ENCODE measurements around the gene BTD. TPM values are rescaled to one million over a fixed set of nuclear protein-coding genes. Genes with fewer than 3 reads are reported as not detected.

BTD gene
- total RNA-seq, 4 donors from 2014 or later = 20.5 to 53.9 (median 44.6) TPM

GRCh38 chr3:15653321-15653720 lies 51.8 kb downstream of the BTD start:
- TF ChIP-seq CTCF (IDR thresholded peaks at IDR 0.05) = no peak
- TF ChIP-seq POLR2A (IDR thresholded peaks at IDR 0.05) = no peak
- TF ChIP-seq POLR2AphosphoS5 (IDR thresholded peaks at IDR 0.05) = no peak
- no peak for TF ChIP-seq EP300 (IDR thresholded peaks at IDR 0.05)
- Histone ChIP-seq H3K4me3 (no peak overlapping the region), H3K36me3 (no peaks in the 10 kb centered on the region), H3K9me3 (peaks cover 0 to 26% (median 0%) of the 10 kb centered on the region in 3 donors), H3K4me1 (peaks cover 0 to 25% (median 0%) of the 10 kb centered on the region in 3 donors), H3K27ac (no peak overlapping the region), H3K27me3 (no peaks in the 10 kb centered on the region)
- WGBS, 2 donors (ENCODE audit: low coverage in 1 of 2) = 57 to 65% methylated on average over 3 of the region's 3 CpGs
- no peak for ATAC-seq

- Histone ChIP-seq H3K27ac (peak overlapping the region in 2 of 4 donors; percentile 17 to 35), H3K27me3 (no peaks in the 10 kb centered on the region), H3K9me3 (peaks cover 0 to 26% (median 0%) of the 10 kb centered on the region in 3 donors), H3K4me3 (no peak overlapping the region), H3K36me3 (no peaks in the 10 kb centered on the region), H3K4me1 (peaks cover 0 to 19% (median 0%) of the 10 kb centered on the region in 3 donors)
- no peak for ATAC-seq
- TF ChIP-seq CTCF (IDR thresholded peaks at IDR 0.05) (no peak), POLR2AphosphoS5 (IDR thresholded peaks at IDR 0.05) (no peak), POLR2A (IDR thresholded peaks at IDR 0.05) (no peak), EP300 (IDR thresholded peaks at IDR 0.05) (no peak)
Measured at GRCh38 chr3:15654127-15654526, 52.6 kb downstream of the BTD start.

GRCh38 chr3:15654891-15655290 lies 53.3 kb downstream of the BTD start:
- WGBS, 2 donors (ENCODE audit: low coverage in 1 of 2) = 96 to 97% methylated on average over 2 to 4 of the region's 9 CpGs
- Histone ChIP-seq H3K36me3 (no peaks in the 10 kb centered on the region), H3K27me3 (no peaks in the 10 kb centered on the region), H3K4me3 (no peak overlapping the region), H3K27ac (peak overlapping the region in 2 of 4 donors; percentile 17 to 35), H3K9me3 (peaks cover 0 to 26% (median 0%) of the 10 kb centered on the region in 3 donors), H3K4me1 (peaks cover 0 to 19% (median 0%) of the 10 kb centered on the region in 3 donors)
- TF ChIP-seq POLR2A (IDR thresholded peaks at IDR 0.05) (no peak), POLR2AphosphoS5 (IDR thresholded peaks at IDR 0.05) (no peak), EP300 (IDR thresholded peaks at IDR 0.05) (no peak), CTCF (IDR thresholded peaks at IDR 0.05) (no peak)
- no peak for ATAC-seq

- H3K4me3 ChIP-seq = no peak overlapping the region
- ATAC-seq = no peak
- no peak overlapping the region for H3K27ac ChIP-seq
- H3K9me3 ChIP-seq = peaks cover 0 to 26% (median 0%) of the 10 kb centered on the region in 3 donors
- no peaks in the 10 kb centered on the region for H3K36me3 ChIP-seq
- H3K27me3 ChIP-seq = no peaks in the 10 kb centered on the region
- peaks cover 0 to 19% (median 0%) of the 10 kb centered on the region in 3 donors for H3K4me1 ChIP-seq
- 96 to 100% methylated on average over 2 to 4 of the region's 5 CpGs for WGBS, 2 donors (ENCODE audit: low coverage in 1 of 2)
- no peak for TF ChIP-seq POLR2A (IDR thresholded peaks at IDR 0.05)
- no peak for TF ChIP-seq POLR2AphosphoS5 (IDR thresholded peaks at IDR 0.05)
- TF ChIP-seq CTCF (IDR thresholded peaks at IDR 0.05) = no peak
- no peak for TF ChIP-seq EP300 (IDR thresholded peaks at IDR 0.05)
Measured at GRCh38 chr3:15656342-15656741, 54.8 kb downstream of the BTD start.

GRCh38 chr3:15657016-15657415 lies 55.5 kb downstream of the BTD start:
- Histone ChIP-seq H3K27ac (no peak overlapping the region), H3K27me3 (no peaks in the 10 kb centered on the region), H3K36me3 (no peaks in the 10 kb centered on the region), H3K4me3 (no peak overlapping the region), H3K9me3 (peaks cover 0 to 26% (median 0%) of the 10 kb centered on the region in 3 donors), H3K4me1 (peaks cover 0 to 19% (median 0%) of the 10 kb centered on the region in 3 donors)
- TF ChIP-seq POLR2A (IDR thresholded peaks at IDR 0.05) (no peak), POLR2AphosphoS5 (IDR thresholded peaks at IDR 0.05) (no peak), CTCF (IDR thresholded peaks at IDR 0.05) (no peak), EP300 (IDR thresholded peaks at IDR 0.05) (no peak)
- no peak for ATAC-seq
